NK-92 (cell line): ENCODE results near the gene HSFX4.
"Not testable (repeated sequence)": the region's sequence is repeated elsewhere in the genome, so short reads cannot be mapped to it uniquely, and the experiment has no call there.

Source experiments
- DNase-seq: peaks from one replicate; lab custom pipeline; 2025; ENCODE audit not compliant: unreplicated experiment; lab: John Stamatoyannopoulos, UW

The HSFX4 gene

GRCh38 chrX:149937328-149937727, 8.0 kb downstream of the HSFX4 start:
- not testable (repeated sequence) for DNase-seq

- no peak for DNase-seq
Observed at GRCh38 chrX:149937871-149938426, 8.6 kb downstream of the HSFX4 start.

GRCh38 chrX:149938427-149938880, 9.1 kb downstream of the HSFX4 start, which contains the start of gene EOLA2:
Gene EOLA2 (minus strand): TSS chrX:149938491. CDS start chrX:149933874, 4,617 bp downstream.
- DNase-seq: peak; percentile 62

DNA sequence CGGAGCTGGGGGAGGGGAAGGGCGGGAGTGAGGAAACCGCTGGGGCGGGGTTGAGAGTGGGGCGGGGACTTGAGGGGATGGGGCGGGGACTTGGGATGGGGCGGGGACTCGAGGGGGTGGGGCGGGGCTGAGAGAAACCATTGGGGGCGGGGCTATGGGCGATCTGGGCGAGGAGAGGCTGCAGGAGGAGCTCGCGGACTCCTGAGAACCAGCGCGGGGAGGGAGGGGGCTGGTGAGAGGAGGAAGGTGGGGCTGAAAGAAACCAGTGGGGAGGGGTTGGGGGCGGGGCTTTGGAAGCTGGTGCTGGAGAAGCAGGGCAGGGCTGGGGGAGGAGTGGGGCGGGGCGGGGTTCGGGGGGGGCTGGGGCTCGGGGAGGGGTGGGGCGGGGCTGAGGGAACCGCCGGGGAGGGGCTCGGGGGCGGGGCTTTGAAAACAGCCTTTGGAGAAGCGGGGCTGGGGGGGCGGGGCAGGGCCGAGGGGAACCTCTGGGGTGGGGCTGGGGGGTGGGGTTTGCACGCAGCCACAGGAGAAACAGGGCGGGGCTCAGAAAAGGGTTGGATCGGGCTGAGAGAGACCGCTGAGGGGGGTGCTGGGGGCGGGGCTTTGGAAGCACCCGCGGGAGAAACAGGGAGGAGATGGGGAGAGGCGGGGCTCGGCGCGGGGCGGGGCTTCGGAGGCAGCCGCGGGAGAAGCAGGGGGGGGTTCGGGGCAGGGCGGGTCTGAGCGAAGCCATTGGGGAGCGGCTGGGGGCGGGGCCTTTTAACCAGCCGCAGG, 9.7 kb downstream of the HSFX4 start:
- DNase-seq: peak; percentile 70

- no peak for DNase-seq
Observed at GRCh38 chrX:149939655-149939904, 10.2 kb downstream of the HSFX4 start.

DNA sequence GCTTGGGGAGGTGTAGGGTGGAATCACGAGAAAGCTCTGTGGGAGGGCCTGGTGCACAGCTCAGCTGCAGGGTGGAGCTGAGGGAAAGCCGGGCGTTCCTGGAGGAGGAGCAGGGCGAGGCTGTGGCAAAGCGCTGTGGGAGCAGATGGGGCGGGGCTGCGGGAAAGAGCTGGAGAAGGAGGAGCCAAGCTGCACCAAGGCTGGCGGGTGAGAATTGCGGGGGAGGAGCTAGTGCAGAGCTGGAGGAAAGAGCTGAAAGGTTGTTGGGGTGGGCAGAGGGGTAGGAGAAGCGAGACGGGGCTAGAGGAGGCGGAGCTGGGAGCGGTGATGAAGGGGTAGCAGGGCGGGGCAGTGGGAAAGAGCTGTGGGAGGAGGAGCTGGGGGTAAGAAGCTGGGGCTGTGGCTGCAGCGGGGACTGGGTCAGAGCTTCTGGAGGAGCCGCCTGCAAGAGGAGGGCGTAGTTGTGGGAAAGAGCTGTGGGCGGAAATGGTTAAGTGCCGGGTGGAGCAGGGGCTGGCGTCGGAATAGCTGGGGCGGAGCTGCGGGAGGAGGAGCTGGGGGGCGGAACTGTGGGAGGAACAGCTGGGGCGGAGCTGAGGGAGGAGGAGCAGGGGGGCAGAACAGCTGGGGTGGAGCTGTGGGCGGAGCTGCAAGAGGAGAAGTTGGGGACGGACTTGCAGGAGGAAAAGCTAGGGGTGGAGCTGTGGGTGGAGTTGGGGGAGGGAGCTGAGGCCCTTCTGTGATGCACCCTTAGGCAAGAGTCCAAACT, 10.7 kb downstream of the HSFX4 start:
- DNase-seq: peak; percentile 54

GRCh38 chrX:149940674-149941024, 11.3 kb downstream of the HSFX4 start:
- DNase-seq: not testable (repeated sequence)

DNA sequence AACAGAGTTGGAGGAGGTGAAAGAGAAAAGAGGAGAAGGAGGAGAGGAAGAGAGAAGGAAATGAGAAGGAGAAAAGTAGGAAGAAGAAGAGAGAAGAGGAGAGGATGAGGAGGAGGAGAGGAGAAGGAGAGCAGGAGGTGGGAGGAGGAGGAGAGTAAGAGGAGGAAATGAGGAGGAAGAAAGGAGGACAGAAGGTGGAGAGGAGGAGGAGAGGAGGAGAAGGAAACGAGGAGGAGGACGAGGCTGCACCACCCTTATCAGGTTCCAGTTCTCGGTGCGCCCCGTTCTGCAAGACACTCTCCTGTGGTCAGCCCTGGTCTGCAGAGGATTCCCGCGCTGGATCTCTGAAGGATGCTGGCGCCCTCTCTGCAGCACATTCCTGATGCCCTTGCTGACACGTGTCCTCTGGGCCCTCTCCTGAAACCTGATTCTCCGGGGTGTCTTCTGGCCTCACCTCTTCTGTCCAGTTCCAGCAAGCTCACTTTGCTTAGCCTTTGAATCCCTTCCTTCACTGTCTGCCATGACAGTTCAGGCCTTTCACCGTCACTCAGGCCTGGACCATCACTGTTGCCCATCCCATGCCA, 15.8 kb downstream of the HSFX4 start:
- not testable (repeated sequence) for DNase-seq

DNA sequence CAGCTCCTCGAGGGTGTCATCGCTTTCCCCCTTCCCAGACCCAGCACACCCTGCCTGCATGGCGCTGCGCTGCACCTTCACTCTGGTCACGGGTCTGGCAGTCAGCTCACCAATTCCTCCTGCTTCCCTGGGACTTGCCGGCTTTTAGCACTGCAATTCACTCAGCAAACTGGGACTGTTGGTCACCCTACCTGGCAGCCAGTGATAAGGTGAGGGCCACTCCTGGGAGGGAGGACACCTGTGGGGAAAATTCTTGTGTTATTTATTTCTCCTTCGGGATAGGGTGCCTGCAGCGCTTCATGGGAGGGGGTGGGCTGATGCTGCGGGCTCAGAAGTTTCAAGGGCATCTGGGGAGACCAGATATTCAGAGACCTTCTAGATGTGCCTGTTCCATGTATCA, 16.4 kb downstream of the HSFX4 start:
- DNase-seq: not testable (repeated sequence)

- not testable (repeated sequence) for DNase-seq
Observed at GRCh38 chrX:149946932-149947331, 17.6 kb downstream of the HSFX4 start.

GRCh38 chrX:149948016-149948415, 18.6 kb downstream of the HSFX4 start:
- DNase-seq: no peak

DNA sequence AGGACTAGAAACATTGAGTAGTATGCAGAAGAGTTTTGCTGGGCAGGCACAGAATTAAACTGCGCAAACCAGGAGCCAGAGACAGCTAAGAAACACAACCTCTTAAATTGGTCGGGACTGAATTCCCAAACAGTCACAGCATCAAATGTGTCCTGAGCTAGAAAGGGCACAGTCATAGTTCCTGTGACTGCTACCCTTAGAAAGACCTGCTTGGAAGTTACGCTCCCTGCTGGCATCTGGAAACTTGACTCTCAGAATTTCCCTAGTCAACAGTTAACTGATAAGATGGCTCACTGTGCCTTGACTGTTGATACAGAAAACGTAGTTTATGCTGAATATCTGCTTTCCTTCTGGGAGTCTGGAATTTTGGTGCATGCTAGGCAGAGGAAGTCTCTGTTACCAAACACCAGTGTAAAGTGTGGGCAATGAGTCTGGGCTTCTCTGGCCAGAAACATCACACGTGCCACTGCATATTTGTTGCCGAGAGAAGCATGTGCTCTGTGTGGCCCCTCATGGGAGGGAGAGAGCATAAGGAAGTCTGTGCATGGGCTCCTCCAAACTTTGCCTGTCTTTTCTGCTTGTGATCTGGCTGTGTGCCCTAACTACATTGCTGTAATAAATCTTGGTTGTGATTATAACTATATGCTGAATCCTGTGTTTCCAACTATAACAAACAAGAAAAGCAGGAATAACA, 20.5 kb downstream of the HSFX4 start:
- DNase-seq: no peak

GRCh38 chrX:149950681-149951080, 21.3 kb downstream of the HSFX4 start:
- DNase-seq: no peak

- no peak for DNase-seq
Observed at GRCh38 chrX:149961572-149961971, 32.2 kb downstream of the HSFX4 start.

GRCh38 chrX:149962010-149962409, 32.6 kb downstream of the HSFX4 start:
- no peak for DNase-seq

DNA sequence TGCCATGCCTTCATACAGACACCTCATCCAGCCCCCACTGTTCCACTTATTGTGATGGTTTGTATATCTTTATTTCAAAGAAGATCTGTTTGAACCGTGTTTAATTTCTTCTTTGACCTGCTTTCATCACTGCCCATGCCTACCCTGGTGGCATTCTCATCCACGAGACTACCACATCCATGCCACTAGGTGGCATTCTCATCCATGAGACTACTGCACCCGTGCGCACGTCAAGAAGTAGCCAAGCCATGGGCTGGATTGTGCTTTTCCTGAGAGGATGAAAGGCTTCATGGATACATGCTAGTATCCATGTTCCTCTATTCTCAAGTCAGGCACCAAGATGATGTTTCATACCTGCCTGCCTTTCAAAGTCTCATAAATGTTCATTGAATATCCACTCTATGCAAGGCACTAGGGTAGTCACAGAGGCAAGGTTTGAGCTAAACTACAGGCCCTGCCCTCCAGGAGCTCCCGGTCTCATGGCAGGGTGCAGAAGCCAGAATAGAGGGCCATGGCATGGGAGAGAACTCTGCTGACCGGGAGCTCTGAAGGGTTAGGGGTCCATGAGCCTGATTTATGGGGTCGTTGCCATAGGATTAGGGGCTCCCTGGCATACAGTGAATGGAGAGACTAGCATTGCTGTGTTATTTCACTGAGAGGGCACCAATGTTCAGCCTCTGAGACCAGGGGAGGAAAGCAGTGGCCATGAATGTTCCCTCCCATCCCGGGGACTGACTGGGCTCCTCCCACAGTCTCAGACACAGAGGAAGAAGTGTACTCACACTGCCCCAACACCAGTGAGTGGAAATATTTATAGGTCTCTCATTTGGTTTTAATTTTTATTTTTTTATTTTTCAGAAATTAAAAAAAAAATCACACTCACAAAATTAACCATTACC, 33.7 kb downstream of the HSFX4 start:
- no peak for DNase-seq

DNA sequence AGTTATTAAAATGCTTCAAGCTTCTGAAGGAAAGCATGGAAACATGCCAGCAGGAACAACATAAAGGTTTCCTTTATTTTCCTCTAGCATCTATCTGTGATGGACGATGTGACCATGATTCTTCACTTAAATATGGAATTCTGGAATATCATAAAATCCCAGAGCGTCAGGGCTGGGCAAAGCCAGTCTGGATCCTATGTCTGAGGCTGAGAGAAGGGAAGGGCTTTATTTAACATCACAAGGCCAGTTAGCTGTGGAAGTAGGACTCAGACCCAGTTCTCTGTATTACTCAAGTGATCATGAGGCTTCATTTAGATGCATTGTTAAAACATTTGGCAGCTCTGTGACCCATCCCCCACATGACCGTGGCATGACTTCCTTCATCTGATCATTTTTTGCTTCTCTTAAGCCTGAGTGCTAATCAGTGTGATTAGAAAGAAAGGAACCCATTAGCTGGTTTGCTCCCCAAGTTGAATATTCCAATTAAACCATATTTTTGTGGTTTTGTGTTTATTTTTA, 49.8 kb downstream of the HSFX4 start:
- DNase-seq: no peak
